Measurements from ENCODE around the gene TCF20. TPM values are rescaled to one million over a fixed set of nuclear protein-coding genes. Genes with fewer than 3 reads are reported as not detected.

The TCF20 gene
- total and polyA plus RNA-seq, 2 donors from 2014 or later, result 6.1 to 63.6 TPM

GRCh38 chr22:42270176-42270509 is 310 bp downstream of the TCF20 start:
- Histone ChIP-seq H3K36me3 (ENCODE audit: control insufficient read depth in 2 of 3, insufficient read depth in 3 of 3, low read length in 3 of 3) (no peaks in the 10 kb centered on the region), H3K27ac (ENCODE audit: low read depth in 2 of 2, low read length in 2 of 2) (peak overlapping the region; percentile 71 to 77), H3K27me3 (ENCODE audit: control insufficient read depth, insufficient read depth, low read length) (no peaks in the 10 kb centered on the region), H3K9me3 (ENCODE audit: control insufficient read depth in 2 of 3, insufficient read depth in 1 of 3, low read length in 3 of 3) (no peaks in the 10 kb centered on the region), H3K4me1 (ENCODE audit: control insufficient read depth in 2 of 3, insufficient read depth in 2 of 3, low read depth in 1 of 3, low read length in 3 of 3) (peaks cover 4 to 7% (median 7%) of the 10 kb centered on the region in 3 donors), H3K4me3 (ENCODE audit: low read length in 3 of 3) (peak overlapping the region; percentile 20 to 81 (median 77)), H3K9ac (ENCODE audit: low read length in 3 of 3) (peak overlapping the region in 2 of 3 donors; percentile 48 to 71)
- TF ChIP-seq CTCF (IDR thresholded peaks at IDR 0.05; ENCODE audit: borderline replicate concordance, extremely low read depth, insufficient read depth), result no peak
- FAIRE-seq (no peak), DNase-seq (peak in 2 of 5 donors; percentile 53 to 68)
- intact Hi-C loops (cut with DNase I), result no loop called here

- peak; percentile 70 to 92 (median 75) for DNase-seq
- H3K4me3 ChIP-seq (ENCODE audit: low read length in 3 of 3), result peak overlapping the region; percentile 72 to 81 (median 77)
- no peak for FAIRE-seq
- H3K4me1 ChIP-seq (ENCODE audit: control insufficient read depth in 2 of 3, insufficient read depth in 2 of 3, low read depth in 1 of 3, low read length in 3 of 3), result peaks cover 4 to 7% (median 7%) of the 10 kb centered on the region in 3 donors
- intact Hi-C loops (cut with DNase I), result no loop called here
- H3K36me3 ChIP-seq (ENCODE audit: control insufficient read depth in 2 of 3, insufficient read depth in 3 of 3, low read length in 3 of 3), result no peaks in the 10 kb centered on the region
- TF ChIP-seq CTCF (IDR thresholded peaks at IDR 0.05; ENCODE audit: borderline replicate concordance, extremely low read depth, insufficient read depth), result no peak
- H3K9ac ChIP-seq (ENCODE audit: low read length in 3 of 3), result peak overlapping the region; percentile 48 to 71 (median 65)
- H3K27me3 ChIP-seq (ENCODE audit: control insufficient read depth, insufficient read depth, low read length), result no peaks in the 10 kb centered on the region
- peak overlapping the region; percentile 71 to 77 for H3K27ac ChIP-seq (ENCODE audit: low read depth in 2 of 2, low read length in 2 of 2)
- no peaks in the 10 kb centered on the region for H3K9me3 ChIP-seq (ENCODE audit: control insufficient read depth in 2 of 3, insufficient read depth in 1 of 3, low read length in 3 of 3)
Measured at GRCh38 chr22:42269432-42270175, 849 bp downstream of the TCF20 start.

GRCh38 chr22:42268852-42269410 is 1.5 kb downstream of the TCF20 start:
- no peak for TF ChIP-seq CTCF (IDR thresholded peaks at IDR 0.05; ENCODE audit: borderline replicate concordance, extremely low read depth, insufficient read depth)
- Histone ChIP-seq H3K36me3 (ENCODE audit: control insufficient read depth in 2 of 3, insufficient read depth in 3 of 3, low read length in 3 of 3) (no peaks in the 10 kb centered on the region), H3K9ac (ENCODE audit: low read length in 3 of 3) (peak overlapping the region in 2 of 3 donors; percentile 65 to 71), H3K9me3 (ENCODE audit: control insufficient read depth in 2 of 3, insufficient read depth in 1 of 3, low read length in 3 of 3) (no peaks in the 10 kb centered on the region), H3K27ac (ENCODE audit: low read depth in 2 of 2, low read length in 2 of 2) (peak overlapping the region; percentile 71 to 77), H3K27me3 (ENCODE audit: control insufficient read depth, insufficient read depth, low read length) (no peaks in the 10 kb centered on the region), H3K4me3 (ENCODE audit: low read length in 3 of 3) (peak overlapping the region; percentile 72 to 81 (median 77)), H3K4me1 (ENCODE audit: control insufficient read depth in 2 of 3, insufficient read depth in 2 of 3, low read depth in 1 of 3, low read length in 3 of 3) (peaks cover 4 to 7% (median 7%) of the 10 kb centered on the region in 3 donors)
- intact Hi-C loops (cut with DNase I), result no loop called here
- DNase-seq, result no peak
- no peak for FAIRE-seq
